IMR-90 (cell line): ENCODE measurements around the gene NDUFS7. TPM values are rescaled to one million over a fixed set of nuclear protein-coding genes. Genes with fewer than 3 reads are reported as not detected.

Experiments
- ATAC-seq: fragments of 200-7000 bp; cut with Tn5 transposase; 2 replicates; pipeline ENCODE4 v1.9.1; 2020; ENCODE audit warnings: low read depth, mild to moderate bottlenecking, moderate library complexity
- BruUV-seq: library from RNA; stranded (reverse); fragments of 400-500 nt; replicated peaks from 2 replicates; lab custom pipeline; 2021; lab: Mats Ljungman, UMichigan
- CTCF ChIA-PET: fragments of 300-600 bp; formaldehyde crosslinking; extraction: SDS; loops from one replicate; lab custom pipeline; 2021; ENCODE audit warnings: antibody characterized with exemption; lab: Yijun Ruan, JAX
- POLR2A ChIA-PET: fragments of 300-600 bp; sonication (Branson Sonifier 250); formaldehyde crosslinking; loops from one replicate; lab custom pipeline; 2022; ENCODE audit warnings: antibody characterized with exemption; ENCODE audit not compliant: unreplicated experiment; lab: Charles Lee
- DNase-seq: peaks from one replicate; pipeline ENCODE4 v3.0.0; 2013
- H2AFZ ChIP-seq: replicated peaks from 2 replicates; pipeline ENCODE3; 2013; ENCODE audit warnings: low read length, mild to moderate bottlenecking; ENCODE audit not compliant: poor library complexity
- H2AK5ac ChIP-seq: 2 replicates; pipeline ENCODE4 v1.6.1; 2013; ENCODE audit warnings: low read depth, low read length, inconsistent platforms
- H2AK9ac ChIP-seq: replicated peaks from 2 replicates; pipeline ENCODE3; 2013; ENCODE audit warnings: mild to moderate bottlenecking, low read depth, low read length, moderate library complexity; ENCODE audit not compliant: poor library complexity
- H2BK120ac ChIP-seq: 2 replicates; pipeline ENCODE4 v1.6.1; 2013; ENCODE audit warnings: low read depth, low read length, inconsistent platforms
- H2BK15ac ChIP-seq: 3 replicates; pipeline ENCODE4 v1.6.1; 2013; ENCODE audit warnings: low read depth, low read length, inconsistent platforms
- H2BK20ac ChIP-seq: 2 replicates; pipeline ENCODE4 v1.6.1; 2013; ENCODE audit warnings: low read depth, mild to moderate bottlenecking, inconsistent platforms, low read length, moderate library complexity
- H2BK5ac ChIP-seq: 2 replicates; pipeline ENCODE4 v1.6.1; 2013; ENCODE audit warnings: mild to moderate bottlenecking, low read depth, low read length, inconsistent platforms; ENCODE audit not compliant: poor library complexity, severe bottlenecking
- H3K14ac ChIP-seq: replicated peaks from 2 replicates; pipeline ENCODE4 v1.6.1; 2013; ENCODE audit warnings: low read depth, low read length, inconsistent platforms
- H3K18ac ChIP-seq: 2 replicates; pipeline ENCODE4 v1.6.1; 2013; ENCODE audit warnings: low read depth, low read length, control low read depth
- H3K23ac ChIP-seq: 2 replicates; pipeline ENCODE4 v1.6.1; 2013; ENCODE audit warnings: low read depth, low read length, inconsistent platforms
- H3K27ac ChIP-seq: 2 replicates; pipeline ENCODE4 v1.5.1; 2013; ENCODE audit warnings: mild to moderate bottlenecking, control low read depth, low read length; ENCODE audit not compliant: insufficient read depth
- H3K27me3 ChIP-seq: 2 replicates; pipeline ENCODE4 v1.6.1; 2013; ENCODE audit warnings: low read length; ENCODE audit not compliant: control insufficient read depth, insufficient read depth
- H3K36me3 ChIP-seq: 2 replicates; pipeline ENCODE4 v1.6.1; 2013; ENCODE audit warnings: low read length, mixed read lengths; ENCODE audit not compliant: control insufficient read depth, insufficient read depth
- H3K4ac ChIP-seq: 2 replicates; pipeline ENCODE4 v1.6.1; 2013; ENCODE audit warnings: low read depth, low read length, inconsistent platforms
- H3K4me1 ChIP-seq: 2 replicates; pipeline ENCODE4 v1.6.1; 2013; ENCODE audit warnings: low read length, mixed read lengths; ENCODE audit not compliant: control insufficient read depth, insufficient read depth
- H3K4me2 ChIP-seq: 2 replicates; pipeline ENCODE4 v1.6.1; 2013; ENCODE audit warnings: low read depth, mild to moderate bottlenecking, control low read depth, low read length, moderate library complexity
- H3K4me3 ChIP-seq: 2 replicates; pipeline ENCODE4 v1.5.1; 2013; ENCODE audit warnings: low read depth, mild to moderate bottlenecking, control low read depth, low read length, moderate library complexity; ENCODE audit not compliant: insufficient read depth
- H3K56ac ChIP-seq: 2 replicates; pipeline ENCODE4 v1.6.1; 2013; ENCODE audit warnings: low read length, inconsistent platforms; ENCODE audit not compliant: insufficient read depth; ENCODE audit errors: extremely low read depth
- H3K79me1 ChIP-seq, 2 experiments: 2 replicates each; pipeline ENCODE4 v1.6.1; 2013; ENCODE audit warnings: low read length in 2 of 2, inconsistent platforms in 1 of 2, low read depth in 1 of 2
- H3K9ac ChIP-seq: 2 replicates; pipeline ENCODE4 v1.6.1; 2013; ENCODE audit warnings: low read depth, low read length, control low read depth
- H3K9me1 ChIP-seq: 2 replicates; pipeline ENCODE4 v1.6.1; 2013; ENCODE audit warnings: low read length, inconsistent platforms; ENCODE audit not compliant: insufficient read depth
- H3K9me3 ChIP-seq: 2 replicates; pipeline ENCODE4 v1.6.1; 2013; ENCODE audit warnings: low read length; ENCODE audit not compliant: control insufficient read depth, insufficient read depth
- H4K20me1 ChIP-seq: 2 replicates; pipeline ENCODE4 v1.6.1; 2013; ENCODE audit warnings: low read length, inconsistent platforms; ENCODE audit not compliant: insufficient read depth
- H4K5ac ChIP-seq: 2 replicates; pipeline ENCODE4 v1.6.1; 2013; ENCODE audit warnings: mild to moderate bottlenecking, low read depth, low read length, control low read depth
- H4K8ac ChIP-seq, 2 experiments: 2 replicates each; pipeline ENCODE4 v1.6.1; 2013; ENCODE audit warnings: low read depth in 2 of 2, low read length in 2 of 2, control low read depth in 1 of 2, inconsistent platforms in 1 of 2
- H4K91ac ChIP-seq: 2 replicates; pipeline ENCODE4 v1.6.1; 2013; ENCODE audit warnings: low read depth, low read length, inconsistent platforms; ENCODE audit not compliant: insufficient read depth
- CHD1 ChIP-seq: IDR thresholded peaks from 2 replicates; pipeline ENCODE4 v1.6.1; 2012; ENCODE audit warnings: low read depth, low read length, improper control_type of control experiment
- CTCF ChIP-seq: conservative IDR thresholded peaks from 2 replicates; pipeline ENCODE4 v1.5.1; 2012; ENCODE audit warnings: mild to moderate bottlenecking, low read depth, low read length, improper control_type of control experiment
- MAZ ChIP-seq: IDR thresholded peaks from 2 replicates; pipeline ENCODE4 v1.6.1; 2012; ENCODE audit warnings: low read depth, mild to moderate bottlenecking, low read length, improper control_type of control experiment, moderate library complexity, borderline replicate concordance
- MXI1 ChIP-seq: IDR thresholded peaks from 2 replicates; pipeline ENCODE4 v1.6.1; 2012; ENCODE audit warnings: low read depth, mild to moderate bottlenecking, low read length, moderate library complexity, borderline replicate concordance
- NFE2L2 ChIP-seq: fragments of 150-350 bp; IDR thresholded peaks from 2 replicates; pipeline ENCODE4 v1.6.1; 2016; ENCODE audit warnings: low read depth, mild to moderate bottlenecking, low read length
- POLR2A ChIP-seq: IDR thresholded peaks from 2 replicates; pipeline ENCODE4 v1.6.1; 2012; ENCODE audit warnings: mild to moderate bottlenecking, low read depth, low read length
- WGBS, 2 experiments: methylation state at CpG; one replicate each; pipeline versions ENCODE4 v1.1.5 to v1.1.7; 2013; ENCODE audit warnings: missing lambda C conversion rate in 2 of 2; ENCODE audit not compliant: insufficient read length in 1 of 2; ENCODE audit errors: extremely low coverage in 2 of 2; 5-methylcytosine and 5-hydroxymethylcytosine counted together
- dilution Hi-C: fragments of 300-500 bp; cut with HindIII; formaldehyde crosslinking; loops from one replicate; pipeline ENCODE4 v1.14.3; 2018; ENCODE audit warnings: low sequenced_read_pairs; ENCODE audit not compliant: unreplicated experiment
- in situ Hi-C: fragments of 300-500 bp; cut with MboI; formaldehyde crosslinking; loops from 3 replicates; pipeline ENCODE4 v1.14.3; 2019; ENCODE audit warnings: low sequenced_read_pairs, inconsistent platforms, mixed read lengths
- intact Hi-C: fragments of 100-400 bp; cut with micrococcal nuclease; formaldehyde crosslinking; loops from 2 replicates; pipeline ENCODE4 v1.10.0; 2022
- polyA plus RNA-seq, 3 experiments: library from polyadenylated mRNA; depleted of rRNA; stranded (reverse); fragments of >200 nt; gene quantifications; 2 replicates each; pipeline ENCODE4 v1.2.3, GENCODE V29; 2012; ENCODE audit warnings: low replicate concordance in 1 of 3
- total RNA-seq: library from RNA; depleted of rRNA; stranded (reverse); fragments of >200 nt; gene quantifications from 2 replicates; pipeline ENCODE4 v1.2.3, GENCODE V29; 2012

NDUFS7 gene
- total and polyA plus RNA-seq, 2 of the 4 experiments (the other 2 are of a cell fraction) = 60.8 to 136 TPM

- Histone ChIP-seq H3K9ac (no peak overlapping the region), H3K27me3 (peaks cover 16% of the 10 kb centered on the region), H3K36me3 (no peaks in the 10 kb centered on the region), H2AK9ac (no peak overlapping the region), H4K8ac (no peak overlapping the region), H2BK5ac (no peak overlapping the region), H3K27ac (no peak overlapping the region), H2BK120ac (no peak overlapping the region), H4K5ac (no peak overlapping the region), H4K20me1 (no peaks in the 10 kb centered on the region), H3K9me1 (no peaks in the 10 kb centered on the region), H2BK20ac (no peak overlapping the region), H2AK5ac (no peak overlapping the region), H3K56ac (no peak overlapping the region), H3K4me1 (no peaks in the 10 kb centered on the region), H4K91ac (no peak overlapping the region), H2BK15ac (no peak overlapping the region), H3K14ac (no peak overlapping the region), H2AFZ (peak overlapping the region; percentile 61), H3K4ac (no peak overlapping the region), H3K79me1 (no peaks in the 10 kb centered on the region), H3K4me3 (no peak overlapping the region), H3K9me3 (no peaks in the 10 kb centered on the region), H3K23ac (no peak overlapping the region), H3K4me2 (no peak overlapping the region), H3K18ac (no peak overlapping the region)
- BruUV-seq = no TSS peak
- intact Hi-C loops = no loop called here
- in situ Hi-C loops = no loop called here
- DNase-seq (no peak), ATAC-seq (no peak)
- WGBS, 2 experiments = 23% methylated on average over 4 of the region's 7 CpGs; no CpG with 5 or more reads in 1 of the 2 experiments
- ChIA-PET POLR2A (no interaction called here), CTCF (no interaction called here)
- dilution Hi-C loops = no loop called here
- TF ChIP-seq NFE2L2 = no peak
- TF ChIP-seq MAZ = no peak
- TF ChIP-seq CHD1 = no peak
- TF ChIP-seq MXI1 = no peak
- TF ChIP-seq CTCF = no peak
- no peak for TF ChIP-seq POLR2A
Measured at GRCh38 chr19:1343041-1343440, 40.7 kb upstream of the NDUFS7 start.
